Measurements from ENCODE around the gene MT3.

Gene MT3

DNA sequence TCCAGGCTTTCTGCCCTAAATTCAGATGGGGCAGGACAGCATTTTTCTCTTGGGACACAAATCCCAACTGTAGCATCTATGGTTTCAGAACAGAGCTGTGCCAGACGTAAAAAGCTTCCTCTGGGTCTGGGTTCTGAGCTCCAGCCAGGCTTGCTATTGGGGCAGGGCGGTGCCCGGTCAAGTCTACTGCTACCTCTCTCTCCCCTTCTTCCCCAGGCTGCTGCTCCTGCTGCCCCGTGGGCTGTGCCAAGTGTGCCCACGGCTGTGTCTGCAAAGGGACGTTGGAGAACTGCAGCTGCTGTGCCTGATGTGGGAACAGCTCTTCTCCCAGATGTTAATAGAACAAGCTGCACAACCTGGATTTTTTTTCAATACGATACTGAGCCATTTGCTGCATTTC is 44.2 kb downstream of the MT3 start (continued):
- TF ChIP-seq ZNF701 (tag by site-specific recombination; IDR thresholded peaks at IDR 0.05): no peak
- TF ChIP-seq, protein P1, sequence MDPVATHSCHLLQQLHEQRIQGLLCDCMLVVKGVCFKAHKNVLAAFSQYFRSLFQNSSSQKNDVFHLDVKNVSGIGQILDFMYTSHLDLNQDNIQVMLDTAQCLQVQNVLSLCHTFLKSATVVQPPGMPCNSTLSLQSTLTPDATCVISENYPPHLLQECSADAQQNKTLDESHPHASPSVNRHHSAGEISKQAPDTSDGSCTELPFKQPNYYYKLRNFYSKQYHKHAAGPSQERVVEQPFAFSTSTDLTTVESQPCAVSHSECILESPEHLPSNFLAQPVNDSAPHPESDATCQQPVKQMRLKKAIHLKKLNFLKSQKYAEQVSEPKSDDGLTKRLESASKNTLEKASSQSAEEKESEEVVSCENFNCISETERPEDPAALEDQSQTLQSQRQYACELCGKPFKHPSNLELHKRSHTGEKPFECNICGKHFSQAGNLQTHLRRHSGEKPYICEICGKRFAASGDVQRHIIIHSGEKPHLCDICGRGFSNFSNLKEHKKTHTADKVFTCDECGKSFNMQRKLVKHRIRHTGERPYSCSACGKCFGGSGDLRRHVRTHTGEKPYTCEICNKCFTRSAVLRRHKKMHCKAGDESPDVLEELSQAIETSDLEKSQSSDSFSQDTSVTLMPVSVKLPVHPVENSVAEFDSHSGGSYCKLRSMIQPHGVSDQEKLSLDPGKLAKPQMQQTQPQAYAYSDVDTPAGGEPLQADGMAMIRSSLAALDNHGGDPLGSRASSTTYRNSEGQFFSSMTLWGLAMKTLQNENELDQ (tag by site-specific recombination; IDR thresholded peaks at IDR 0.05; ENCODE audit: low read depth): no peak
- TF ChIP-seq ZNF266 (tag by site-specific recombination; IDR thresholded peaks at IDR 0.05; ENCODE audit: low read depth): no peak
- no peak for TF ChIP-seq GLIS1 (tag by site-specific recombination; IDR thresholded peaks at IDR 0.05)
- TF ChIP-seq, protein P2, sequence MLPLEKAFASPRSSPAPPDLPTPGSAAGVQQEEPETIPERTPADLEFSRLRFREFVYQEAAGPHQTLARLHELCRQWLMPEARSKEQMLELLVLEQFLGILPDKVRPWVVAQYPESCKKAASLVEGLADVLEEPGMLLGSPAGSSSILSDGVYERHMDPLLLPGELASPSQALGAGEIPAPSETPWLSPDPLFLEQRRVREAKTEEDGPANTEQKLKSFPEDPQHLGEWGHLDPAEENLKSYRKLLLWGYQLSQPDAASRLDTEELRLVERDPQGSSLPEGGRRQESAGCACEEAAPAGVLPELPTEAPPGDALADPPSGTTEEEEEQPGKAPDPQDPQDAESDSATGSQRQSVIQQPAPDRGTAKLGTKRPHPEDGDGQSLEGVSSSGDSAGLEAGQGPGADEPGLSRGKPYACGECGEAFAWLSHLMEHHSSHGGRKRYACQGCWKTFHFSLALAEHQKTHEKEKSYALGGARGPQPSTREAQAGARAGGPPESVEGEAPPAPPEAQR (tag by site-specific recombination; IDR thresholded peaks at IDR 0.05): no peak
- no peak for TF ChIP-seq ZBTB1 (tag by site-specific recombination; IDR thresholded peaks at IDR 0.05)
- no peak for TF ChIP-seq ZNF274 (IDR thresholded peaks at IDR 0.05; ENCODE audit: low read length)
- TF ChIP-seq ZNF274 (tag by site-specific recombination; IDR thresholded peaks at IDR 0.05; ENCODE audit: borderline replicate concordance): no peak
- TF ChIP-seq ZBTB8A (tag by site-specific recombination; IDR thresholded peaks at IDR 0.05): no peak
- TF ChIP-seq, protein P3, sequence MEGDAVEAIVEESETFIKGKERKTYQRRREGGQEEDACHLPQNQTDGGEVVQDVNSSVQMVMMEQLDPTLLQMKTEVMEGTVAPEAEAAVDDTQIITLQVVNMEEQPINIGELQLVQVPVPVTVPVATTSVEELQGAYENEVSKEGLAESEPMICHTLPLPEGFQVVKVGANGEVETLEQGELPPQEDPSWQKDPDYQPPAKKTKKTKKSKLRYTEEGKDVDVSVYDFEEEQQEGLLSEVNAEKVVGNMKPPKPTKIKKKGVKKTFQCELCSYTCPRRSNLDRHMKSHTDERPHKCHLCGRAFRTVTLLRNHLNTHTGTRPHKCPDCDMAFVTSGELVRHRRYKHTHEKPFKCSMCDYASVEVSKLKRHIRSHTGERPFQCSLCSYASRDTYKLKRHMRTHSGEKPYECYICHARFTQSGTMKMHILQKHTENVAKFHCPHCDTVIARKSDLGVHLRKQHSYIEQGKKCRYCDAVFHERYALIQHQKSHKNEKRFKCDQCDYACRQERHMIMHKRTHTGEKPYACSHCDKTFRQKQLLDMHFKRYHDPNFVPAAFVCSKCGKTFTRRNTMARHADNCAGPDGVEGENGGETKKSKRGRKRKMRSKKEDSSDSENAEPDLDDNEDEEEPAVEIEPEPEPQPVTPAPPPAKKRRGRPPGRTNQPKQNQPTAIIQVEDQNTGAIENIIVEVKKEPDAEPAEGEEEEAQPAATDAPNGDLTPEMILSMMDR (tag by site-specific recombination; IDR thresholded peaks at IDR 0.05): no peak
- no peak for TF ChIP-seq ZNF549 (tag by site-specific recombination; IDR thresholded peaks at IDR 0.05)

DNA sequence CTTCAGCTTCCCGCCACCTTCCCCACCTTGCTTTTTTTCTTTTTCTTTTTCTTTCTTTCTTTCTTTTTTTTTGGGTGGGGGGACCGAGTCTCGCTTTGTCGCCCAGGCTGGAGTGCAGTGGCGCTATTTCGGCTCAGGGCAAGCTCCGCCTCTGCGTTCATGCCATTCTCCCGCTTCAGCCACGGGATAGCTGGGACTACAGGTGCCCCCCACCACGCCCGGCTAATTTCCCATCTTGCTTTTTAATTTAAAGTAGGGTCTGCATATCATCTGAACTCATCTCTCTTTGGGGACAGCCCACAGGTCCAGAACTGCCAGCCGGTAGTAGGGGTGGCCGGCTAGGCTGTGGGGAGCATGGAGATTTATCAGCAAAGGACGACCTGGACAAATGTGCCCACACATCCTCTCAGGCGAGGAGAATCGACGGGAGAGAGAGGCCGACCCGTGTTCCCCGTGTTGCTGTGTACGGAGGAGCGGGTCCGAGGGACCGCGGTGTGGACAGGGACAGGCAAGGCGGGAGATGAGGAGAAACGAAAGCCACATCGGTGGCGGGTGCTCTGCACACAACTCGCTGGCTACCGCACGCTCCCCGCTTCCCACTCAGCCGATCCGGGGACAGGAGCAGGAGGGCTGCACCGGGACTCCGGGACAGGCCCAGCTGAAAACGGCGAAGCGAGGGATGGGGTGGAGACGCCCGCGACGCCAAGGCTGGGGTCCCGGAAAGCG is 45.5 kb downstream of the MT3 start:
- Histone ChIP-seq H3K36me3 (ENCODE audit: control insufficient read depth in 2 of 2, insufficient read depth in 1 of 2, low read length in 2 of 2) (no peaks in the 10 kb centered on the region), H3K27ac (ENCODE audit: extremely low read depth, low read depth, low read length) (no peak overlapping the region), H3K4me3 (ENCODE audit: low read depth, low read length) (no peak overlapping the region), H3K4me1 (ENCODE audit: control insufficient read depth, insufficient read depth, low read length) (no peaks in the 10 kb centered on the region), H3K9me3 (ENCODE audit: control insufficient read depth, insufficient read depth, low read depth, low read length) (no peaks in the 10 kb centered on the region)
- ChIA-PET POLR2A (no interaction called here), CTCF (interaction anchor here (1.0 kb wide), 1 partner anchor 67 kb away, joined by 3 read pairs; no protein-coding TSS in a partner anchor)
- TF ChIP-seq, protein P4, sequence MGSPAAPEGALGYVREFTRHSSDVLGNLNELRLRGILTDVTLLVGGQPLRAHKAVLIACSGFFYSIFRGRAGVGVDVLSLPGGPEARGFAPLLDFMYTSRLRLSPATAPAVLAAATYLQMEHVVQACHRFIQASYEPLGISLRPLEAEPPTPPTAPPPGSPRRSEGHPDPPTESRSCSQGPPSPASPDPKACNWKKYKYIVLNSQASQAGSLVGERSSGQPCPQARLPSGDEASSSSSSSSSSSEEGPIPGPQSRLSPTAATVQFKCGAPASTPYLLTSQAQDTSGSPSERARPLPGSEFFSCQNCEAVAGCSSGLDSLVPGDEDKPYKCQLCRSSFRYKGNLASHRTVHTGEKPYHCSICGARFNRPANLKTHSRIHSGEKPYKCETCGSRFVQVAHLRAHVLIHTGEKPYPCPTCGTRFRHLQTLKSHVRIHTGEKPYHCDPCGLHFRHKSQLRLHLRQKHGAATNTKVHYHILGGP (tag by site-specific recombination; IDR thresholded peaks at IDR 0.05): no peak
- TF ChIP-seq ZNF658 (tag by site-specific recombination; IDR thresholded peaks at IDR 0.05) (no peak), BCL11B (tag by site-specific recombination; IDR thresholded peaks at IDR 0.05; ENCODE audit: low read depth) (no peak), HOXA7 (CRISPR knock-in tag; IDR thresholded peaks at IDR 0.05; ENCODE audit: borderline replicate concordance) (no peak), ZNF350 (tag by site-specific recombination; IDR thresholded peaks at IDR 0.05) (no peak), PRDM1 (tag by site-specific recombination; IDR thresholded peaks at IDR 0.05) (no peak), ZNF670 (tag by site-specific recombination; IDR thresholded peaks at IDR 0.05; ENCODE audit: low read depth) (no peak), ZNF530 (tag by site-specific recombination; IDR thresholded peaks at IDR 0.05; ENCODE audit: low read depth) (no peak), OSR2 (tag by site-specific recombination; IDR thresholded peaks at IDR 0.05) (no peak), ZNF324 (tag by site-specific recombination; IDR thresholded peaks at IDR 0.05) (no peak), ZBTB1 (tag by site-specific recombination; IDR thresholded peaks at IDR 0.05) (no peak)

Data from HEK293 (cell line).